LNCAP (cell line): ENCODE data around the gene CDH4.

Experiments
- TF ChIP-seq, protein P1 (sequence below): fragments of 450-650 bp; IDR thresholded peaks from 2 replicates; pipeline ENCODE4 v1.5.1; 2017; ENCODE audit warnings: mild to moderate bottlenecking

Gene CDH4

DNA sequence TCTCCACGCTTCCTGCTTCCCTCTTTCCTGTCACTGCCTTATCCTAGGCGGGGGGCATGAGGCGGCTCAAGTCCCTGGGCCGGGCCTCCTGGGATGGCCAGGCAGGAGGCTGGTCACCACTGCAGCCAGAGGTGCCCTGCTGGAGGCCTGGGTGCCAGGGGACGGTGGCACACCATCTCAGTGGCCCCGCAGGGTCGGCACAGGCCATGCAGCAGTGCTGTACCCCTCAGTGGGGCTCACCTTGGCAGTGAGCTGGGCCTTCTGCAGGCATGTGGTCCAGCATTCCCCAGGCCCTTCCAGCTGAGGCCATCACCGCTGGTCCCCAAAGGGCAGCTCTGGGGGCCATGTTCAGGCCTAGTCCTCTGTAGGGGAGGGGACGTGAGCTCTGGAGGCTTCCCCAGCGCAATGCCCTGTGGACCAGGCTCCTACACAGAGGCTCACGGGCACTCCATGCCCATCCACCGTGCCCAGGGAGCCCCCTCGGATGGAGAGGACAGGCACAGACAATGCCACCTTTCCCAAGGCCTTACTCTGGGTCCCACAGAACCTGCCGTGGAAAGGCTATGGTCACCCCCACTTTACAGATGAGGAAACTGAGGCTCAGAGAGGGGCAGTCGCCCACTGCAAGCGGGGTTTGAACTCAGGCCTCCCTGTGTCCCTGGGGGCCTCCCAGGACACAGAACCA lies 689.8 kb downstream of the CDH4 start:
- TF ChIP-seq, protein P1, sequence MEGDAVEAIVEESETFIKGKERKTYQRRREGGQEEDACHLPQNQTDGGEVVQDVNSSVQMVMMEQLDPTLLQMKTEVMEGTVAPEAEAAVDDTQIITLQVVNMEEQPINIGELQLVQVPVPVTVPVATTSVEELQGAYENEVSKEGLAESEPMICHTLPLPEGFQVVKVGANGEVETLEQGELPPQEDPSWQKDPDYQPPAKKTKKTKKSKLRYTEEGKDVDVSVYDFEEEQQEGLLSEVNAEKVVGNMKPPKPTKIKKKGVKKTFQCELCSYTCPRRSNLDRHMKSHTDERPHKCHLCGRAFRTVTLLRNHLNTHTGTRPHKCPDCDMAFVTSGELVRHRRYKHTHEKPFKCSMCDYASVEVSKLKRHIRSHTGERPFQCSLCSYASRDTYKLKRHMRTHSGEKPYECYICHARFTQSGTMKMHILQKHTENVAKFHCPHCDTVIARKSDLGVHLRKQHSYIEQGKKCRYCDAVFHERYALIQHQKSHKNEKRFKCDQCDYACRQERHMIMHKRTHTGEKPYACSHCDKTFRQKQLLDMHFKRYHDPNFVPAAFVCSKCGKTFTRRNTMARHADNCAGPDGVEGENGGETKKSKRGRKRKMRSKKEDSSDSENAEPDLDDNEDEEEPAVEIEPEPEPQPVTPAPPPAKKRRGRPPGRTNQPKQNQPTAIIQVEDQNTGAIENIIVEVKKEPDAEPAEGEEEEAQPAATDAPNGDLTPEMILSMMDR, result no peak

DNA sequence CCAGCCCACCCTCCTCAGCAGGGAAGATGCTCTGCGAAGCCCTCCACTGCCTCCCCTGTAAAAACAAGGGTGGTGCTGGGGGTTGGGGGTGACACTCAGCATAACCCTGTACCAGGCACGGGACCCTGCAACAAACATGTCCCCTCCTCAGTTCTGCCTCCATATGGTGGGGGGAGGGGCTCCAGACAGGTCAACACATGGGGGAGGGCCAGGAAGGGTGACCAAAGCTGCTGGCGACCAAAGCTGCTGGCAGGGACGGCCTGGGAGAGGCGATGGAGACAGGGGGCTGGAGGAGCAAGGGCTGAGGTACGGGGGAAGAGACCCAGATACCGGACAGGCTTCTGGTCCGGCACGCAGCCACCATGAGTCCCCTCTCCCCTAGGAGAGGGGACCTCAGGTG lies 690.5 kb downstream of the CDH4 start:
- TF ChIP-seq, protein P1, result no peak

DNA sequence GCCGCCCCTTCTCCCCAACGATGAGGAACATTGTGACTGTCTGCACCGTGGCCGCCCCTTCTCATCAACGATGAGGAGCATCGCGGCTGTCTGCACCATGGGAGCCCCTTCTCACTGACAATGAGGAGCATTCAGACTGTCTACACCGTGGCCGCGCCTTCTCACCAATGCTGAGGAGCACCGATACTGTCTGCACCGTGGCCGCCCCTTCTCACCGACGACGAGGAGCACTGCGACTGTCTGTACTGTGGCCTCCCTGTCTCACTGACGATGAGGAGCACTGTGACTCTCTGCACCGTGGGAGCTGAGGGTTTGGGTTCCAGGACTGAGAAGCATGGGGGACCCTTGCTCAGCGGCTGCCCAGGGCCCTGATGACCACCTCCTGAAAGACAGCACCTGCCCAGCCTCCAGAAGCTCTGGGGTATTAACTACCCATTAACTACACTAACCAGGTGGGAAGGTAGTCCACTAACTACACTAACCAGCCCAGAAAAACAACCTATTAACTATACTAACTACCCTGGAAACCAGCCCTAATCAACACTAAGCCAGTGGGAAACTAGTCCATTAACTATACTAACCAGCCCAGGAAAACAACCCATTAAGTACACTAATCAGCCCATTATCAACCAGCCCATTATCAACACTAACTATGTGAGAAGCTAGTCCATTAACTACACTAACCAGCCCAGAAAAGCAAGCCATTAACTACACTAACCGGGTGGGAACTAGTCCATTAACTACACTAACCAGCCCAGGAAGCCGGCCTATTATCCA lies 696.7 kb downstream of the CDH4 start:
- TF ChIP-seq, protein P1, result no peak

DNA sequence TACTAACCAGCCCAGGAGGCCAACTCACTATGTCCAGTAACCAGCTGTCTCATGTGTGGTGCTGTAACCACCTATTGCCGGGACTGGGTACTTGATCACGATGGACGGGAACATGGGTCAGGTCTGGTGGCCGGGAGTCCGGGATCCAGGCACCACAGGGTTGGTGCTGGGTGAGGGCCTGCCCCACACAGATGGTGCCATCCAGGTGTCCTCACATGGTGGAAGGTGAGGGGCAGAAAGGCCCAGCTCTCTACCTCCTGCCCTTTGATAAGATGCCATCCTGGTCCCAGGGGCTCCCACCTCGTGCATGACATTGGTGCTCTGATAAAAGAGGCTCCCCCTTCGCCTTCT lies 697.3 kb downstream of the CDH4 start:
- TF ChIP-seq, protein P1, result no peak

DNA sequence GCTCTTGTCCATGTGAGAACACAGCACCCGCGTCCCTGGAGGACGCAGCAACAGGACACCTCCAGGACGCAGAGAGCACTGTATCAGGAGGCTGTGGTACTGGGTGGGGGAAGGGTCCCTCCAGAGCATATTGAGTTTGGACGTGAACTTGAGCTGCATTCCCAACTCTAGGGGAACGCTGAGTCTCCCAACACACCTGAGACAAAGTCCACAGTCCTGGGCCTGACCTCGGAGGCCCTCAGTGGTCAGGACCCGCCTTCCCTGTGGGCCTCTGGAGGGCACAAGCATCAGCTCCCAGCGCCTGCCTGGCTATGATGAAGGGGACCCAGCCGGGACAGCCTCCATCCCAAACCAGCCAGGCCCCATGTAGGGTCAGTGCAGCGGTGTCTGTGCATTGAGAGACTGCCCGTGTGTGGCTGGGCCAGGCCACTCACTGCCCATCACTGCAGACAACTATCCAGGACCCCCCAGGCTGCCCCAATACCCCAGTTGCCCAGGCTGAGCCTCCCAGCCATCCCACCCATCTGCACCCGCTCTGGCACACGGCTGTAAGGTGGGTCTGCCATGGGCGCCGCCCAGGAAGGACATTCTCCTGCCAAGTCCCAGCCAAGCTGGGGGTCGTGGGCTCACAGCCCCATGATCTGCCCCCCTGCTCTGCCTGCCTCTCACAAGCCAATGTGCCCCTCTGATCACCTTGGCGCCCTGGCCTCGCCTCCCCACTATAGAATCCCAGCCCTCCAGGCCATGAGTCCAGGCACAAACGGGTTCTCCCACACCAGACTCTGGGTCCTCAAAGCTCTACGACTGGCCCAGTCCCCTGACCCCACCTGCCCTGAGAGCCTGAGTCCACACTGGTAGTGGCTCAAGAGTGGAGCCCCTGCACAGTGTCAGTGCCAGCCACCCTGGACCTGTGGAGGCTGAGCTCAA lies 697.9 kb downstream of the CDH4 start:
- TF ChIP-seq, protein P1, result no peak

DNA sequence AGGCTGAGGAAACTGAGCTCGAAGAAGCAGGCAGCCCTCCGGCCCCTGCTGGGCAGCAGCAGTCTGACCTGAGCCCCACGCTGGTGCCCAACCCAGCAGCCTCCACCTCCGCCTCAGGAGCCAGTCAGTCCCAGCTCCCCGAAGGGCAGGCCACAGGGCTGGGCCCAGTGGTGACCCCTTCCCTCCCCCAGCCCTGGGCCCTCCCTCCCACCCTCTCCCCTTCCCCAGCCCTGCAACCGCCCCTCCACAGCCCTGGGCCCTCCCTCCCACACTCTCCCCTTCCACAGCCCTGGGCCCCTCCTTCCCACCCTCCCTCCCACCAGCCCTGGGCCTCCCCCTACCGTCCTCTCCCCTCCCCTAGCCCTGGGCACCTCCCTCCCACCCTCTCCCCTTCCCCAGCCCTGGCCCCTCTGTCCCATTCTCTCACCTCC lies 698.6 kb downstream of the CDH4 start:
- TF ChIP-seq, protein P1, result no peak

DNA sequence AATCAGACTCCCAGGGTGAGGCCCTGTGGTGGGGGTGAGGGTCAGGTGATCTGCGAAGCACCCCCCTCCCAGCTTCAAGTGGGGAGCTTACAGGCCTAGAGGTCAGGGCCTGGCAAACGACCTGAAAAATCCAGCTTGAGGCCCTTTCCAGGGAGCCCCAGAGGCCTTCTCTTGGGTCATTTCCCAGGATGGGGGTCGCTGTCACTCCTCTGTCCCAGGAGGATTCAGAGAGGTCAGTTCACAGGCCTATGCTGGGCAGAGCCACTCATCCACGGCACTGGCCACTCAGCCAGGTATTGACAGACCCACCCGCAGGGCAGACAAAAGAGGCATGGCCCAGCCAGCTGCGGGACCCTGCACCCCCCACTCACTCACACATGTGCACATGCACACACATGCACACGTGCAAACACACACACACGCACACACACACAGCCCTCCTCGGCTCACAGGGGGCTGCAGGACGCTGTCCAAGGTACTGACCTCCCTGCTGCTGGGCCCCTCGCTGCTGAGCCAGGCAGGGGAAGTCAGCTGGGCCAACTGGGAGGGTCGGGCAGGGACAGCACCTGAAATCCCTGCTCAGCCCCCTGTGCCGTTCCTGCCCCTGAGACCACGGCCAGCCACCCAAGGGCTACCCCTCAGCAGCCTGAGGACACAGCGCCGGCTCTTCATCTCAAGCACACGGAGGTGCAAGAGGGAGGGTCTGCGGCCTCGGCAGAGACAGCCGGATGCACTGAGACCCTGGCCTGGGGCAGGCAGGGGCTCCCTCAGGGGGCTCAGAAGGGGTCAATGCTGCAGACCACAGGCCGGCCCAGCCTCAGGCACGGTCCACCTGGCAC lies 699.9 kb downstream of the CDH4 start:
- TF ChIP-seq, protein P1, result no peak
